Sigmoid colon (tissue), 7 donors: ENCODE data around the gene CYP24A1. TPM values are rescaled to one million over a fixed set of nuclear protein-coding genes. Genes with fewer than 3 reads are reported as not detected.

Experiments
- DNase-seq: peaks from one replicate; pipeline ENCODE4 v3.0.0-alpha.2; 2019
- H3K27ac ChIP-seq, 4 donors: fragments of 200-600 bp; sonication (generic); one replicate each; pipeline ENCODE4 v1.5.1; 2016 to 2019; ENCODE audit warnings: mild to moderate bottlenecking in 1 of 4
- H3K27me3 ChIP-seq, 3 donors: fragments of 200-600 bp; sonication (generic); one replicate each; pipeline ENCODE4 v1.5.1; 2019; ENCODE audit warnings: mild to moderate bottlenecking in 1 of 3
- H3K36me3 ChIP-seq, 4 donors: fragments of 200-600 bp; sonication (generic); one replicate each; pipeline ENCODE4 v1.5.1; 2016 to 2019
- H3K4me1 ChIP-seq, 4 donors: fragments of 200-600 bp; sonication (generic); one replicate each; pipeline ENCODE4 v1.5.1; 2017 to 2019
- H3K4me3 ChIP-seq, 4 donors: fragments of 200-600 bp; sonication (generic); one replicate each; pipeline ENCODE4 v1.5.1; 2017 to 2019; ENCODE audit warnings: mild to moderate bottlenecking in 2 of 4, moderate library complexity in 1 of 4
- H3K9me3 ChIP-seq, 4 donors: fragments of 200-600 bp in 3 of 4; sonication (generic) in 3 of 4; one replicate each; pipeline versions ENCODE4 v1.5.1 to v1.6.1; 2013 to 2019
- EP300 ChIP-seq, 4 donors: sonication (generic); formaldehyde crosslinking; IDR thresholded peaks; one replicate each; pipeline ENCODE4 v1.6.1; 2017; ENCODE audit warnings: antibody characterized with exemption in 4 of 4
- POLR2A ChIP-seq, 2 donors: fragments of 450-650 bp; IDR thresholded peaks; one replicate each; pipeline ENCODE4 v1.6.1; 2016; ENCODE audit warnings: antibody characterized with exemption in 2 of 2, mild to moderate bottlenecking in 2 of 2, moderate library complexity in 2 of 2
- POLR2AphosphoS5 ChIP-seq, 4 donors: sonication (generic); formaldehyde crosslinking; IDR thresholded peaks; one replicate each; pipeline ENCODE4 v1.6.1; 2017; ENCODE audit warnings: antibody characterized with exemption in 4 of 4
- WGBS, 2 donors: extraction: QIAGEN DNeasy Blood & Tissue Kit; methylation state at CpG; one replicate each; pipeline ENCODE4 v1.1.7; 2013; 5-methylcytosine and 5-hydroxymethylcytosine counted together
- intact Hi-C: fragments of 100-400 bp; cut with DNase I; formaldehyde crosslinking; loops from one replicate; pipeline ENCODE4 v1.15.1; 2023
- polyA plus RNA-seq, 3 donors: library from polyadenylated mRNA; stranded (reverse); fragments of 200-250 nt; gene quantifications; one replicate each; pipeline ENCODE4 v1.2.3, GENCODE V29; 2013
- total RNA-seq, 4 donors: library from RNA; depleted of rRNA; stranded (reverse); fragments of >200 nt; gene quantifications; one replicate each; pipeline ENCODE4 v1.1.0, GENCODE V29; 2016
- TF ChIP-seq, protein P1 (sequence below), 4 experiments: fragments of 450-650 bp in 3 of 4; fragments of 200-600 bp in 1 of 4; IDR thresholded peaks; one replicate each; pipeline ENCODE4 v1.5.1; 2016 to 2019; ENCODE audit warnings: antibody characterized with exemption in 4 of 4, mild to moderate bottlenecking in 3 of 4, moderate library complexity in 2 of 4
- donor health status: healthy with polysubstance abuse.
- donor health status: Bipolar disorder and iron deficiency.
- donor health status: healthy.

The CYP24A1 gene
- total and polyA plus RNA-seq, 7 donors = 0.26 to 1.8 TPM; not detected in 5

DNA sequence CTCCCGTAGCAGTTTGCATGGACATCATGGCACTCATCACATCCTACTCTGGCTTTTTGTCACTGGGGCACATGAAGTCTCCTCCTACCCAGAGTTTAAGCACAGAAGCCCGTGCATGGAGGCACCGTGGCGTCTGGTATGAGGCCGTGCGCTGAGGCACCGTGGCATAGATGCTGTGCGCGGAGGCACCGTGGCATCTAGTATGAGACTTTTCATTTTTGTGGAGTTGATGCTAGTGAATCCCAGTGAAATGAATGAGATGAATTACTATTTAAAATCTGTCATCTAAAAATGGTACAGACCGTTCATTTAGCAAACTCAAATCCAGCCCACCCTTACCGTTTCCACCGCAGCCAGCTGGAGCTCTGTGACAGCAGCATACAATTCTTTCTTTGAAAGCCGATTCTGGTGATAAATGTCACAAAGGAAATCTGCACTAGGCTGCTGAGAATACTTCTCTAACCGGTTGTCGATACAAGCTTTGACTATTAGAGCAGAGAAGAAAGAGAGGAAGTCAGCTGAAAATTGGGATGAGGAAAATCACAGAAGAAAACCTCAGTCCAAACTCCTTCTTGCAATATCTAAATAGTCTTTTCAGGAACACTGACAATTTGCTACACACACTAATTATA is 11.3 kb downstream of the CYP24A1 start:
- TF ChIP-seq POLR2AphosphoS5 (IDR thresholded peaks at IDR 0.05) = no peak
- TF ChIP-seq, protein P1, sequence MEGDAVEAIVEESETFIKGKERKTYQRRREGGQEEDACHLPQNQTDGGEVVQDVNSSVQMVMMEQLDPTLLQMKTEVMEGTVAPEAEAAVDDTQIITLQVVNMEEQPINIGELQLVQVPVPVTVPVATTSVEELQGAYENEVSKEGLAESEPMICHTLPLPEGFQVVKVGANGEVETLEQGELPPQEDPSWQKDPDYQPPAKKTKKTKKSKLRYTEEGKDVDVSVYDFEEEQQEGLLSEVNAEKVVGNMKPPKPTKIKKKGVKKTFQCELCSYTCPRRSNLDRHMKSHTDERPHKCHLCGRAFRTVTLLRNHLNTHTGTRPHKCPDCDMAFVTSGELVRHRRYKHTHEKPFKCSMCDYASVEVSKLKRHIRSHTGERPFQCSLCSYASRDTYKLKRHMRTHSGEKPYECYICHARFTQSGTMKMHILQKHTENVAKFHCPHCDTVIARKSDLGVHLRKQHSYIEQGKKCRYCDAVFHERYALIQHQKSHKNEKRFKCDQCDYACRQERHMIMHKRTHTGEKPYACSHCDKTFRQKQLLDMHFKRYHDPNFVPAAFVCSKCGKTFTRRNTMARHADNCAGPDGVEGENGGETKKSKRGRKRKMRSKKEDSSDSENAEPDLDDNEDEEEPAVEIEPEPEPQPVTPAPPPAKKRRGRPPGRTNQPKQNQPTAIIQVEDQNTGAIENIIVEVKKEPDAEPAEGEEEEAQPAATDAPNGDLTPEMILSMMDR (IDR thresholded peaks at IDR 0.05) = no peak
- TF ChIP-seq POLR2A (IDR thresholded peaks at IDR 0.05) = no peak
- no peak for TF ChIP-seq EP300 (IDR thresholded peaks at IDR 0.05)
- Histone ChIP-seq H3K4me3 (no peak overlapping the region), H3K27ac (no peak overlapping the region), H3K4me1 (no peaks in the 10 kb centered on the region), H3K36me3 (no peaks in the 10 kb centered on the region), H3K27me3 (peaks cover 0 to 10% (median 0%) of the 10 kb centered on the region in 3 donors), H3K9me3 (no peaks in the 10 kb centered on the region)
- intact Hi-C loops = no loop called here
- WGBS, 2 donors = 60 to 84% methylated on average over 16 of the region's 16 CpGs
- no peak for DNase-seq

DNA sequence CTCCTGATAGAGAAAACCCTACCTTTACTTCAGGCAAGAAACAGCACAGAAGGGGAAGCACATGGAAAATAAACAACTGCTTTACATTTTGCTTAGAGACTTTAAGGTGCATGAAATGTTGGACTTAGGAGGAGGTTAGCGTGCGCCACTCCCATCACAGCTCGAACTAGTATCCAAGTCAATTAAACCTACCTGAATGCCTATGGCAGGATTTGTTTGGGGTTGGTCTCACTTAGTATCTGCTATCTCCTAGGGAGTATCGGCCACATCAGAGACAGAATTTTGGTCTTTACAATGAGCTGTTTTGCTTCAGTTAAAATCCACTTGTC is 12.0 kb downstream of the CYP24A1 start:
- Histone ChIP-seq H3K27ac (no peak overlapping the region), H3K4me1 (no peaks in the 10 kb centered on the region), H3K36me3 (no peaks in the 10 kb centered on the region), H3K4me3 (no peak overlapping the region), H3K27me3 (peaks cover 0 to 3% (median 0%) of the 10 kb centered on the region in 3 donors), H3K9me3 (no peaks in the 10 kb centered on the region)
- 83 to 89% methylated on average over 4 of the region's 4 CpGs for WGBS, 2 donors
- TF ChIP-seq POLR2A (IDR thresholded peaks at IDR 0.05) (no peak), POLR2AphosphoS5 (IDR thresholded peaks at IDR 0.05) (no peak), EP300 (IDR thresholded peaks at IDR 0.05) (no peak)
- TF ChIP-seq, protein P1 (IDR thresholded peaks at IDR 0.05) = no peak
- intact Hi-C loops = no loop called here
- no peak for DNase-seq

DNA sequence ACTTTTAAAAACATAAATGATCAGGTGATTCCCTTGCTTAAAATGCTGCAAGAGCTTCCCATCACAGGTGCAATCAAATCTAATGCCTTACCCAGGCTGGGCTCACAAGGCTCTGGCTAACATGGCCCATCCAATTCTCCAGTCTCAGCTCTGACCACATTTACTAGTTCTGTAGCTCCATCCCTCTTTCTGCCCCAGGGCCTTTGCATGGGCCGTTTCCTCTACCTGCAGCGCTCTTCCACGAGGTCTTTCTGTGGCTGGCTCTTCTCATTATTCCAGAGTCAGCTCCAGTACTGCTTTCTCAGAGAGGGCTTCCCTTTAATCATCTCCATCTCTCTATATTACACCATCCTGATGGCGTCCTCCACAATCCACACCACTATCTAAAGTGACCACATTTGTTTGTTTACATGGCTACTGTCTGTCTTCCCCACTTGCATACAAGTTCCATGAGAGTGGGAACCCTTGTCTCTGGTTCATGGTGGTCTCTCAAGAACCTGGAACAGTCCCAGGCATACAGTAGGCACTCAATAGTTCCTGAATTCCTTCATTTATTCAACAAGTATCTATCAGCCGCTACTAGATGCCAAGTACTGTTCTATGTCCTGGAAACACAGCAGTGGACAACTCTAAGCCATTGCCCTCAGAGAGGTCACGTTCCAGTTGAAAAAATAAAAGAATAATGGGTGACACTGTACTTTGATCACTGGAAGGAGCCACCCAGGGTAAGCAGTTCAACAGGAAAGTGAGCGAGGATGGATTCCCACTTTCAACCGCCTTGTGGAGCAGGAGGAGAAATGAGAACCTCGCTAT is 12.6 kb downstream of the CYP24A1 start:
- no peaks in the 10 kb centered on the region for H3K36me3 ChIP-seq
- H3K4me3 ChIP-seq = no peak overlapping the region
- no peaks in the 10 kb centered on the region for H3K27me3 ChIP-seq
- no peak overlapping the region for H3K27ac ChIP-seq
- no peaks in the 10 kb centered on the region for H3K9me3 ChIP-seq
- no peaks in the 10 kb centered on the region for H3K4me1 ChIP-seq
- WGBS, 2 donors = 83 to 91% methylated on average over 9 of the region's 9 CpGs
- TF ChIP-seq POLR2AphosphoS5 (IDR thresholded peaks at IDR 0.05) = no peak
- TF ChIP-seq EP300 (IDR thresholded peaks at IDR 0.05) = no peak
- TF ChIP-seq, protein P1 (IDR thresholded peaks at IDR 0.05) = no peak
- TF ChIP-seq POLR2A (IDR thresholded peaks at IDR 0.05) = no peak
- DNase-seq = no peak
- intact Hi-C loops = no loop called here

DNA sequence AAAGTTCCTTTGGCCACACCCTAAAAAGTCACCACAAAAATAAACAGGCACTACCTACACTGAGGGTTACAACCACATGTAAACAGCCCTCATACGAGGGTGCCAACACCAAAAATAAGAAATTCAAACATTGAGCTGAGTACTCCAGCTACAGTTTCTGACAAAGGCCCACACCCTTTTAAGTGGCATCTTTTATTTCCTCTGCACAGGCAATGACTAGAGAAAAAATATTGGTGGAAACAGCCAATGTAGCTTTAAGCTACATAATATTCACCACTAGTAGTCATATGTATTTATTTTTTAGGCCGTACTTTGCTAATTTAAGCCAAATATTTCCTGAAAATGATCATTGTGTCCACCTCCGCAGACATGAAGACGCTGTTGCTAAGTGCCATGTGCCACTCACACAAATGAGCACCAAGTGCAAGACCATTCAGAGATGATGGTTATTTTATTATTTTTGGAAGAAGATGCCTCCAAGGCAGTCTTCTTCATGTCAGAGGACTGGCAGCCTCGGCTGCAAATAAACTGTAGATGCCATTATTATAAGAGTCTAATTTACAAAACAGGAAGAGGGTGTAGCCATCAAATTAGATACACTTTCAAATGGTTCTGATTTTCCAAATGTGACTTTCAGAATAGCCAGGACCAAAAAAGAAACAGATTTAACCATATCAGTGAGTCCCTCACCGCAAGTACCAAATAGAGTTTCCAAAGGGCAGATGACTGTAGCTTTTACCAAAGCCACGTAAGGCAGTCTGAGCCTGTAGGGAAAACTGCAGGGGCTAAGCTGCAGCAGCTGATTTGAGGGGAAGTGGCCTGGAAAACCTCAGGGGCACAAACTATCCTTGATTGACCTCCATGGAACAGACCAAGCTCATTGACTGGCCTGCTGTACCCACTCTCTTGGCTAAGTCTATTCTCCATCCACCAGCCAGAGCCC is 13.4 kb downstream of the CYP24A1 start:
- Histone ChIP-seq H3K9me3 (no peaks in the 10 kb centered on the region), H3K4me1 (no peaks in the 10 kb centered on the region), H3K27ac (no peak overlapping the region), H3K36me3 (no peaks in the 10 kb centered on the region), H3K4me3 (no peak overlapping the region), H3K27me3 (no peaks in the 10 kb centered on the region)
- intact Hi-C loops = no loop called here
- DNase-seq = no peak
- no peak for TF ChIP-seq POLR2AphosphoS5 (IDR thresholded peaks at IDR 0.05)
- TF ChIP-seq POLR2A (IDR thresholded peaks at IDR 0.05) = no peak
- TF ChIP-seq, protein P1 (IDR thresholded peaks at IDR 0.05) = no peak
- TF ChIP-seq EP300 (IDR thresholded peaks at IDR 0.05) = no peak
- WGBS, 2 donors = 79 to 82% methylated on average over 7 of the region's 7 CpGs
